T-cell (primary cell): ENCODE measurements around the gene ZNF83. TPM values are rescaled to one million over a fixed set of nuclear protein-coding genes. Genes with fewer than 3 reads are reported as not detected.
"Not testable (repeated sequence)": the region's sequence is repeated elsewhere in the genome, so short reads cannot be mapped to it uniquely, and the experiment has no call there.

Experiments
- ATAC-seq, 4 experiments: fragments of 200-7000 bp in 3 of 4; fragments of 150-1000 bp in 1 of 4; cut with Tn5 transposase; replicated peaks in 1 of 4; 1 replicate in 3 of 4; 2 replicates in 1 of 4; pipeline ENCODE4 v1.10.0; 2021; ENCODE audit warnings: moderate library complexity in 3 of 4, mild to moderate bottlenecking in 2 of 4, moderate number of reproducible peaks in 1 of 4
- CTCF ChIA-PET, 2 donors: fragments of 300-600 bp; sonication (Branson Sonifier 250); formaldehyde crosslinking; loops; one replicate each; lab custom pipeline; 2022; ENCODE audit warnings: antibody characterized with exemption in 2 of 2; lab: Charles Lee
- POLR2A ChIA-PET, 2 donors: fragments of 300-600 bp; sonication (Branson Sonifier 250); formaldehyde crosslinking; loops; one replicate each; lab custom pipeline; 2022; ENCODE audit warnings: antibody characterized with exemption in 2 of 2; lab: Charles Lee
- DNase-seq, 35 experiments: peaks; one replicate each; pipeline versions ENCODE4 v3.0.0 to v3.0.0-alpha.2; 2013 to 2023
- H3K27ac ChIP-seq: one replicate; pipeline ENCODE4 v1.5.1; 2013; ENCODE audit warnings: low read length
- H3K27me3 ChIP-seq, 2 experiments: replicated peaks in 1 of 2; 1 replicate in 1 of 2; 2 replicates in 1 of 2; pipeline versions ENCODE4 v1.6.1 to v1.7.0; 2013; ENCODE audit warnings: low read length in 1 of 2, mixed read lengths in 1 of 2; ENCODE audit not compliant: control insufficient read depth in 2 of 2, insufficient read depth in 2 of 2; ENCODE audit errors: extremely low read depth in 1 of 2
- H3K36me3 ChIP-seq, 2 donors: 1 replicate in 1 of 2; 2 replicates in 1 of 2; pipeline versions ENCODE4 v1.6.1 to v1.7.0; 2013; ENCODE audit warnings: low read length in 1 of 2; ENCODE audit not compliant: control insufficient read depth in 2 of 2, insufficient read depth in 1 of 2; ENCODE audit errors: extremely low read depth in 1 of 2
- H3K4me1 ChIP-seq, 2 experiments: 1 replicate in 1 of 2; 2 replicates in 1 of 2; pipeline versions ENCODE4 v1.6.1 to v1.7.0; 2013; ENCODE audit warnings: low read length in 2 of 2, mixed read lengths in 1 of 2; ENCODE audit not compliant: insufficient read depth in 2 of 2, control insufficient read depth in 1 of 2; ENCODE audit errors: extremely low read depth in 1 of 2
- H3K4me3 ChIP-seq, 2 donors: 1 replicate in 1 of 2; 2 replicates in 1 of 2; pipeline versions ENCODE4 v1.5.1 to v1.7.0; 2013; ENCODE audit warnings: mild to moderate bottlenecking in 2 of 2, low read length in 1 of 2, moderate library complexity in 1 of 2; ENCODE audit not compliant: control insufficient read depth in 1 of 2; ENCODE audit errors: extremely low read depth in 1 of 2
- H3K9me3 ChIP-seq: 2 replicates; pipeline ENCODE4 v1.7.0; 2013
- H3K27ac Mint-ChIP-seq, 2 donors: one replicate each; pipeline ENCODE4 v1.8.0; 2020 to 2021; ENCODE audit warnings: mild to moderate bottlenecking in 2 of 2, mixed read lengths in 2 of 2
- H3K27me3 Mint-ChIP-seq, 2 donors: one replicate each; pipeline ENCODE4 v1.8.0; 2021 to 2022; ENCODE audit warnings: mixed read lengths in 2 of 2
- H3K36me3 Mint-ChIP-seq: one replicate; pipeline ENCODE4 v1.8.0; 2021; ENCODE audit warnings: mixed read lengths
- H3K4me1 Mint-ChIP-seq, 3 donors: one replicate each; pipeline ENCODE4 v1.8.0; 2020 to 2022; ENCODE audit warnings: mixed read lengths in 3 of 3, mild to moderate bottlenecking in 1 of 3
- H3K4me3 Mint-ChIP-seq, 3 donors: one replicate each; pipeline ENCODE4 v1.8.0; 2020 to 2022; ENCODE audit warnings: mild to moderate bottlenecking in 3 of 3, mixed read lengths in 3 of 3, moderate library complexity in 3 of 3
- H3K9me3 Mint-ChIP-seq, 3 donors: one replicate each; pipeline ENCODE4 v1.8.0; 2020 to 2022; ENCODE audit warnings: mixed read lengths in 3 of 3
- WGBS: methylation state at CpG from one replicate; pipeline ENCODE4 v1.1.5; 2013; ENCODE audit warnings: missing lambda C conversion rate; ENCODE audit not compliant: insufficient coverage; 5-methylcytosine and 5-hydroxymethylcytosine counted together
- total RNA-seq, 35 experiments: library from RNA in 6 of 35; stranded (reverse) in 6 of 35; fragments of 120-200 nt in 1 of 35; gene quantifications; one replicate each; pipeline versions ENCODE4 v1.2.1 to v1.2.4 and lab custom pipeline; 2013 to 2026

Gene ZNF83
- total RNA-seq, 5 donors from 2014 or later (not counting 1 experiment from before 2014, with no cell fraction given): 63.9 to 99.4 (median 84.6) TPM

- not testable (repeated sequence) for H3K9me3 ChIP-seq
Observed at GRCh38 chr19:52569638-52569999, 68.5 kb downstream of the ZNF83 start.

GRCh38 chr19:52567921-52568320 is 70.2 kb downstream of the ZNF83 start:
- Histone ChIP-seq H3K27ac (no peak overlapping the region), H3K4me3 (no peak overlapping the region), H3K4me1 (peaks cover 7 to 16% of the 10 kb centered on the region in 2 experiments), H3K27me3 (no peaks in the 10 kb centered on the region), H3K9me3 (no peaks in the 10 kb centered on the region), H3K36me3 (peaks cover 0 to 12% of the 10 kb centered on the region in 2 donors)
- no peak for ATAC-seq
- WGBS: over 99% methylated on average over 12 of the region's 14 CpGs
- H3K27me3 Mint-ChIP-seq: no peaks in the 10 kb centered on the region
- peaks cover 0 to 40% (median 25%) of the 10 kb centered on the region in 3 donors for H3K9me3 Mint-ChIP-seq
- ChIA-PET CTCF (interaction anchor here in 1 of 2 donors (0.7 kb wide), 1 partner anchor 120 kb away, joined by 7 read pairs; no protein-coding TSS in a partner anchor), POLR2A (no interaction called here)
- H3K27ac Mint-ChIP-seq: no peak overlapping the region
- no peak for DNase-seq
- no peak overlapping the region for H3K4me3 Mint-ChIP-seq
- peaks cover 52% of the 10 kb centered on the region for H3K36me3 Mint-ChIP-seq
- peaks cover 24 to 35% (median 28%) of the 10 kb centered on the region in 3 donors for H3K4me1 Mint-ChIP-seq

More at GRCh38 chr19:52569638-52569999, 68.5 kb downstream of the ZNF83 start:
- H3K27me3 ChIP-seq, POLR2A ChIA-PET, H3K27ac ChIP-seq, H3K27me3 Mint-ChIP-seq, CTCF ChIA-PET: not testable (repeated sequence)
- peaks cover 0 to 38% (median 31%) of the 10 kb centered on the region in 3 donors for H3K9me3 Mint-ChIP-seq
- peak overlapping the region; percentile 91 for H3K27ac Mint-ChIP-seq
- H3K4me3 Mint-ChIP-seq: peak overlapping the region; percentile 87 to 97 (median 90)
- WGBS: 30% methylated on average over 4 of the region's 13 CpGs
- ATAC-seq (peak in 2 of 4 experiments; percentile 1 to 2), DNase-seq (peak in 4 of 35 experiments; percentile 0 to 6 (median 2))
- peaks cover 26 to 43% (median 34%) of the 10 kb centered on the region in 3 donors for H3K4me1 Mint-ChIP-seq
- Histone ChIP-seq H3K4me1 (peaks cover 7 to 16% of the 10 kb centered on the region in 2 experiments), H3K4me3 (peak overlapping the region; percentile 65), H3K36me3 (peaks cover 10 to 19% of the 10 kb centered on the region in 2 donors)
- H3K36me3 Mint-ChIP-seq: peaks cover 54% of the 10 kb centered on the region

GRCh38 chr19:52566588-52566987 is 71.6 kb downstream of the ZNF83 start:
- ChIA-PET POLR2A (no interaction called here), CTCF (no interaction called here)
- Histone ChIP-seq H3K27ac (no peak overlapping the region), H3K27me3 (no peaks in the 10 kb centered on the region), H3K4me3 (no peak overlapping the region), H3K9me3 (no peaks in the 10 kb centered on the region), H3K4me1 (peaks cover 7 to 16% of the 10 kb centered on the region in 2 experiments), H3K36me3 (peaks cover 0 to 6% of the 10 kb centered on the region in 2 donors)
- Mint-ChIP-seq H3K4me1 (peaks cover 13 to 24% (median 18%) of the 10 kb centered on the region in 3 donors), H3K27ac (no peak overlapping the region), H3K36me3 (peaks cover 48% of the 10 kb centered on the region), H3K4me3 (no peak overlapping the region), H3K27me3 (no peaks in the 10 kb centered on the region), H3K9me3 (peaks cover 0 to 38% (median 22%) of the 10 kb centered on the region in 3 donors)
- DNase-seq (no peak), ATAC-seq (no peak)
- WGBS: no CpG with 5 or more reads among the region's 2 CpGs

- Histone ChIP-seq H3K4me1 (peaks cover 6 to 11% of the 10 kb centered on the region in 2 experiments), H3K36me3 (peaks cover 4 to 6% of the 10 kb centered on the region in 2 donors), H3K4me3 (no peak overlapping the region), H3K9me3 (no peaks in the 10 kb centered on the region), H3K27ac (no peak overlapping the region), H3K27me3 (no peaks in the 10 kb centered on the region)
- WGBS: no CpG with 5 or more reads among the region's 6 CpGs
- ATAC-seq: no peak
- no peaks in the 10 kb centered on the region for H3K27me3 Mint-ChIP-seq
- peaks cover 8 to 19% (median 16%) of the 10 kb centered on the region in 3 donors for H3K4me1 Mint-ChIP-seq
- DNase-seq: no peak
- ChIA-PET POLR2A (no interaction called here), CTCF (no interaction called here)
- no peak overlapping the region for H3K27ac Mint-ChIP-seq
- H3K4me3 Mint-ChIP-seq: no peak overlapping the region
- H3K9me3 Mint-ChIP-seq: peaks cover 0 to 39% (median 22%) of the 10 kb centered on the region in 3 donors
- H3K36me3 Mint-ChIP-seq: peaks cover 46% of the 10 kb centered on the region
Observed at GRCh38 chr19:52566121-52566520, 72.0 kb downstream of the ZNF83 start.

Other genes starting within 250 kb of the ZNF83 start
- gene ZNF528, start 240.5 kb downstream of the ZNF83 start, total RNA-seq: 10 to 100 TPM; 18.7 to 36.5 (median 32.4) TPM
- gene ZNF534, start 209.2 kb downstream of the ZNF83 start, total RNA-seq: under 1 TPM in 1 of 5 donors, not detected in 4; 0.42 TPM
- 1 to 10 TPM in 4 of 5 donors, under 1 TPM in 1; 0.91 to 3.9 (median 3.2) TPM for gene ZNF578, start 184.8 kb downstream of the ZNF83 start, total RNA-seq
- 10 to 100 TPM; 26.5 to 46.7 (median 41.3) TPM for gene ZNF808, start 110.7 kb downstream of the ZNF83 start, total RNA-seq
- 10 to 100 TPM; 18.5 to 39.4 (median 35.7) TPM for gene ZNF701, start 68.1 kb downstream of the ZNF83 start, total RNA-seq
- gene ZNF611, start 96.7 kb upstream of the ZNF83 start, total RNA-seq: 10 to 100 TPM; 31.5 to 46.2 (median 37.0) TPM
- 10 to 100 TPM; 11.4 to 52.4 (median 24.5) TPM for gene ZNF600, start 148.4 kb upstream of the ZNF83 start, total RNA-seq
- 10 to 100 TPM in 4 of 5 donors, 1 to 10 TPM in 1; 7.7 to 19.5 (median 17.4) TPM for gene ZNF28, start 183.3 kb upstream of the ZNF83 start, total RNA-seq
- 10 to 100 TPM; 14.5 to 23.6 (median 18.3) TPM for gene ZNF468, start 219.3 kb upstream of the ZNF83 start, total RNA-seq